ENCODE results near the gene P3H2. TPM values are rescaled to one million over a fixed set of nuclear protein-coding genes. Genes with fewer than 3 reads are reported as not detected.

The P3H2 gene
- total RNA-seq, result 10 to 100 TPM; 16.1 to 51.1 (median 44.1) TPM
- long read RNA-seq, donor 1, transcript P3H2-201 (15 exons, 3,509 nt), result major isoform, 88 of 97 reads
- long read RNA-seq, donor 1, partial matches to known transcripts, result 5 of 97 reads
- long read RNA-seq, donor 1, other reads (novel, unspliced or antisense), result 4 of 97 reads
- long read RNA-seq, donor 2, transcript P3H2-201 (15 exons, 3,509 nt), result major isoform, 20 of 28 reads
- long read RNA-seq, donor 2, partial matches to known transcripts, result 4 of 28 reads
- long read RNA-seq, donor 2, other reads (novel, unspliced or antisense), result 2 of 28 reads

- Histone ChIP-seq H3K4me1 (ENCODE audit: low read depth) (peaks cover 10% of the 10 kb centered on the region), H3K36me3 (ENCODE audit: low read depth) (no peaks in the 10 kb centered on the region), H3K9me3 (no peaks in the 10 kb centered on the region), H3K4me3 (peak within 1 kb of the TSS; percentile 32)
- intact Hi-C loops (cut with DNase I, micrococcal nuclease), result no loop called here
- TF ChIP-seq CTCF (IDR thresholded peaks at IDR 0.05), result no peak
- DNase-seq, result peak; percentile 80 to 89 (median 83)
- ATAC-seq, result peak; percentile 97
Observed at GRCh38 chr3:190120269-190121060, at the start of gene P3H2. Gene P3H2 (minus strand): TSS chr3:190120897. CDS start chr3:190120731, 166 bp downstream.

GRCh38 chr3:190169877-190170276, 49.2 kb upstream of the P3H2 start:
- DNase-seq, result no peak
- no peak overlapping the region for H3K4me3 ChIP-seq

GRCh38 chr3:190169243-190169642, 48.5 kb upstream of the P3H2 start:
- DNase-seq, result no peak
- Histone ChIP-seq H3K36me3 (ENCODE audit: low read depth) (no peaks in the 10 kb centered on the region), H3K4me1 (ENCODE audit: low read depth) (no peaks in the 10 kb centered on the region), H3K4me3 (no peak overlapping the region), H3K9me3 (no peaks in the 10 kb centered on the region)
- TF ChIP-seq CTCF (IDR thresholded peaks at IDR 0.05), result no peak
- intact Hi-C loops (cut with DNase I, micrococcal nuclease), result no loop called here
- ATAC-seq, result no peak

More at GRCh38 chr3:190169877-190170276, 49.2 kb upstream of the P3H2 start:
- Histone ChIP-seq H3K36me3 (ENCODE audit: low read depth) (no peaks in the 10 kb centered on the region), H3K4me1 (ENCODE audit: low read depth) (no peaks in the 10 kb centered on the region), H3K9me3 (no peaks in the 10 kb centered on the region)
- ATAC-seq, result no peak
- intact Hi-C loops (cut with DNase I, micrococcal nuclease), result no loop called here
- TF ChIP-seq CTCF (IDR thresholded peaks at IDR 0.05), result no peak

GRCh38 chr3:190167936-190168680, 47.4 kb upstream of the P3H2 start:
- intact Hi-C loops (cut with DNase I, micrococcal nuclease), result no loop called here
- DNase-seq, result no peak
- ATAC-seq, result no peak
- Histone ChIP-seq H3K9me3 (no peaks in the 10 kb centered on the region), H3K36me3 (ENCODE audit: low read depth) (no peaks in the 10 kb centered on the region), H3K4me1 (ENCODE audit: low read depth) (no peaks in the 10 kb centered on the region), H3K4me3 (no peak overlapping the region)
- TF ChIP-seq CTCF (IDR thresholded peaks at IDR 0.05), result no peak

GRCh38 chr3:190166948-190167347, 46.3 kb upstream of the P3H2 start:
- ATAC-seq, result no peak
- Histone ChIP-seq H3K4me3 (no peak overlapping the region), H3K36me3 (ENCODE audit: low read depth) (no peaks in the 10 kb centered on the region), H3K4me1 (ENCODE audit: low read depth) (no peaks in the 10 kb centered on the region), H3K9me3 (no peaks in the 10 kb centered on the region)
- no peak for TF ChIP-seq CTCF (IDR thresholded peaks at IDR 0.05)
- intact Hi-C loops (cut with DNase I, micrococcal nuclease), result no loop called here
- DNase-seq, result no peak
